ENCODE results near the gene FAM83B.
"Not testable (repeated sequence)": the region's sequence is repeated elsewhere in the genome, so short reads cannot be mapped to it uniquely, and the experiment has no call there.

Gene FAM83B

GRCh38 chr6:54897462-54898189 is 51.1 kb downstream of the FAM83B start:
- no peak for DNase-seq (ENCODE audit: low spot score)

GRCh38 chr6:54898767-54899166 is 52.2 kb downstream of the FAM83B start:
- no peak for DNase-seq (ENCODE audit: low spot score)

- DNase-seq (ENCODE audit: low spot score), result no peak
Observed at GRCh38 chr6:54899442-54899841, 52.9 kb downstream of the FAM83B start.

- DNase-seq (ENCODE audit: low spot score), result no peak
Observed at GRCh38 chr6:54899986-54900385, 53.4 kb downstream of the FAM83B start.

GRCh38 chr6:54900666-54901065 is 54.1 kb downstream of the FAM83B start:
- no peak for DNase-seq (ENCODE audit: low spot score)

- no peak for DNase-seq (ENCODE audit: low spot score)
Observed at GRCh38 chr6:54903884-54904283, 57.3 kb downstream of the FAM83B start.

- DNase-seq (ENCODE audit: low spot score), result no peak
Observed at GRCh38 chr6:54907355-54907754, 60.8 kb downstream of the FAM83B start.

- DNase-seq (ENCODE audit: low spot score), result no peak
Observed at GRCh38 chr6:54909184-54909583, 62.6 kb downstream of the FAM83B start.

- DNase-seq (ENCODE audit: low spot score), result no peak
Observed at GRCh38 chr6:54910431-54910884, 63.9 kb downstream of the FAM83B start.

- DNase-seq (ENCODE audit: low spot score), result no peak
Observed at GRCh38 chr6:54910921-54911320, 64.3 kb downstream of the FAM83B start.

- DNase-seq (ENCODE audit: low spot score), result no peak
Observed at GRCh38 chr6:54913211-54913610, 66.6 kb downstream of the FAM83B start.

- no peak for DNase-seq (ENCODE audit: low spot score)
Observed at GRCh38 chr6:54916858-54917257, 70.3 kb downstream of the FAM83B start.

GRCh38 chr6:54920628-54921027 is 74.1 kb downstream of the FAM83B start:
- no peak for DNase-seq (ENCODE audit: low spot score)

- DNase-seq (ENCODE audit: low spot score), result no peak
Observed at GRCh38 chr6:54921891-54922290, 75.3 kb downstream of the FAM83B start.

- DNase-seq (ENCODE audit: low spot score), result no peak
Observed at GRCh38 chr6:54929245-54929909, 82.8 kb downstream of the FAM83B start.

GRCh38 chr6:54932622-54933021 is 86.1 kb downstream of the FAM83B start:
- DNase-seq (ENCODE audit: low spot score), result no peak

- DNase-seq (ENCODE audit: low spot score), result no peak
Observed at GRCh38 chr6:54935739-54936138, 89.2 kb downstream of the FAM83B start.

GRCh38 chr6:54937371-54937770 is 90.8 kb downstream of the FAM83B start:
- no peak for DNase-seq (ENCODE audit: low spot score)

GRCh38 chr6:54957698-54958097 is 111.1 kb downstream of the FAM83B start:
- DNase-seq (ENCODE audit: low spot score), result no peak

- no peak for DNase-seq (ENCODE audit: low spot score)
Observed at GRCh38 chr6:54958446-54958845, 111.9 kb downstream of the FAM83B start.

GRCh38 chr6:54959820-54960219 is 113.2 kb downstream of the FAM83B start:
- no peak for DNase-seq (ENCODE audit: low spot score)

GRCh38 chr6:54961372-54961771 is 114.8 kb downstream of the FAM83B start:
- not testable (repeated sequence) for DNase-seq (ENCODE audit: low spot score)

GRCh38 chr6:54970337-54970736 is 123.8 kb downstream of the FAM83B start:
- no peak for DNase-seq (ENCODE audit: low spot score)

GRCh38 chr6:54971825-54972224 is 125.3 kb downstream of the FAM83B start:
- no peak for DNase-seq (ENCODE audit: low spot score)

Data from hepatic stellate cell (primary cell).